Stimulated activated CD8-positive, alpha-beta memory T cell treated with anti-CD3 and anti-CD28 coated beads, Interleukin-12 subunit alpha, Interleukin-12 subunit beta, amount 100 ng/mL, for 1 hour (primary cell): ENCODE measurements around the gene OSBPL10.
"Not testable (repeated sequence)": the region's sequence is repeated elsewhere in the genome, so short reads cannot be mapped to it uniquely, and the experiment has no call there.

Source experiments
- DNase-seq: peaks from one replicate; pipeline ENCODE4 v3.0.0-alpha.2; 2020; ENCODE audit warnings: low read depth

OSBPL10 gene

DNA sequence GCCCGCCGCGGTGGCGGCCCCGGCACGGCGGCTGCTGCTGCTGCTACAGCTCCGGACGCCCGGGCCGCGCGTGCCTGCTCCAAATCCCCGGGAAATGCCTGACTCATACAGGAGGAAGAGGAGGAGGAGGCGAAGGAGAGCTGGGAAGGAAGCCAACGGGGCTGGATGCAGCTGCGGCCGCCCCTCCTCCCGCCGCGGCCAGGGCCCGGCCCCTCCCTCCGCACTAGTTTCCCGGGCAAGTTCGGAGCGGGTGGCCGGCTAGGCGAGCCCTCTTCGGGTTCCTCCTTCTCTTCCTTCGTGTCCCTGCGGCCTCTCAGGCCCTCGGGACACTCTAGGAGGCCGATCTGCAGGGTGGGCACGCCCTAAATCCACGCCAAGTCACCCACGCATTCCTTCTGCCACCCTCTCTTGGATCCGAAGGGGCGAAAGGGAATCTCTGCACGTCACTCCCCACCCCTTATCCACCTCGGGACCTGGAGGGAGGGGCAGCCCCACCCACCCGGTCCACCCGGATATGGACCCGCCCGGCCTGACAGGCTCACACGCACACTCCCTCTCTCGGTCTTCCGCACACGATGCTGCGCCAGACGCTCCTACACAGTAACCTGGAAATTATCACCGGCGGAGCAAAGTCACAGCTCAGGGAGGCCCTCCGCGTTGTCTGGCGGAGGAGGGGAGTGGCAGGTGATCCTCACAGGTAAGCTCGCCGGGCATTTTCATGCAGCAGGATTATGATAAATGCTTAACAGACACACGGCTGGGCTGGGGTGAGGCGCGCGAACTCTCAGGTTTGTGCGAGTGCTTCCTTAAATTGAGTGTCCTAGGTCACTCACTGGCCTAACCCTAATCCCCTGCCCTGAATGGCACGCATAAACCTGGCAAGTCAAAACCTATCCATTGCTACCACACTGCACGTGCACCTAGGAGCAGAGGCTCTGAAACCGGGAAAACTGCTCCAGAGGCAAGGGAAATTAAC lies at the start of gene OSBPL10, which contains the start of gene ZNF860:
Gene OSBPL10 (minus strand): TSS at position 57 of the 976 bp plus-strand sequence. CDS start 83 bp downstream, outside the sequence.
Gene ZNF860 (plus strand): TSS at position 545 of the 976 bp plus-strand sequence. CDS start 7,330 bp downstream, outside the sequence.
- no peak for DNase-seq

- no peak for DNase-seq
Observed at GRCh38 chr3:32026593-32026992, 45.5 kb upstream of the OSBPL10 start.

DNA sequence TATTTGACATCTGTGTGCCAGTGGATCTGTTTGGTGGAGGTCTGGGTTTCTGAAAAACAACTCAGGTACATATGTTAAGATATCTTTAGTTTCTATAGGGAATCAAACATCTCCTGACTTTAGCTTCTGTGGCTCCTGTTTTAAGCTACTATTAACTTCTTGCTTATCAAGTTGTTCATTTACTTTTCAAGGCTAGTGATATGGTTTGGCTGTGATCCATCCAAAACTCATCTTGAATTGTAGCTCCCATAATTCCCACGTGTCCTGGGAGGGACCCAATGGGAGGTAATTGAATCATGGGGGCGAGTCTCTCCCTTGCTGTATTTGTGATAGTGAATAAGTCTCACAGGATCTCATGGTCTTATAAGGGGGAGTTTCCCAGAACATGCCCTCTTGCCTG lies 41.9 kb upstream of the OSBPL10 start:
- no peak for DNase-seq

DNA sequence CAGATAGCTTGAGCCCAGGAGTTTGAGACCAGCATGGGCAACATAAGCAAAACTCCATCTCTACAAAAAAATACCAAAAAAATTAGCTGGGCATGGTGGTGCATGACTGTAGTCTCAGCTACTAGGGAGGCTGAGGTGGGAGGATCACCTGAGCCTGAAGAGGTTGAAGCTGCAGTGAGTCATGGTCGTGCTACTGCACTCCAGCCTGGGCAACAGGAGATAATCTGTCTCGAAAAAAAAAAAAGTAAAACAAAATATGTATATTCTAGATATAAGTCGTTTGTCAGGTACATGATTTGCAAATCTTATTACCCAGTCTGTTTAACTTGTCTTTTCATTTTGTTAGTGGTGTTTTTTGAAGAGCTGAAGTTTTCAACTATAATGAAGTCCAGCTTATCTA lies 40.7 kb upstream of the OSBPL10 start:
- DNase-seq: no peak

DNA sequence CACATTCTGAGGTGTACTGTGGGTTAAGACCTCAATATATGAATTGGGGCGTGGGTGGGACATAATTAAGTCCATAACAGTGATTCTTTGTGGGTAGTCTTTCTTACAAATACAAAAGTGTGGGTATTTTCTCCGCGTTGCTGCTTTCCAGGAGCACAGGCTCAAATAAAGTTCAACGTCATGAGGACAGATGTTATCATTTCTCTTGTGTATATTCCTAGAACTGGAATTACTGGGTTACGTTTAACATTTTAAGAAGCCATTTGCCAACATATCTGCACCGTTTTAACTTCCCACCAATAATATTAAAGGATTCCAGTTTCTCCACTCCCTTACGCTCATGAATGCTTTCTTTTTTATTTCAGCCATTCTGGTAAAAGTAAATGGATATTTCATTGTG lies 40.1 kb upstream of the OSBPL10 start:
- no peak for DNase-seq

- no peak for DNase-seq
Observed at GRCh38 chr3:32018757-32019564, 37.9 kb upstream of the OSBPL10 start.

- no peak for DNase-seq
Observed at GRCh38 chr3:32017286-32017685, 36.2 kb upstream of the OSBPL10 start.

DNA sequence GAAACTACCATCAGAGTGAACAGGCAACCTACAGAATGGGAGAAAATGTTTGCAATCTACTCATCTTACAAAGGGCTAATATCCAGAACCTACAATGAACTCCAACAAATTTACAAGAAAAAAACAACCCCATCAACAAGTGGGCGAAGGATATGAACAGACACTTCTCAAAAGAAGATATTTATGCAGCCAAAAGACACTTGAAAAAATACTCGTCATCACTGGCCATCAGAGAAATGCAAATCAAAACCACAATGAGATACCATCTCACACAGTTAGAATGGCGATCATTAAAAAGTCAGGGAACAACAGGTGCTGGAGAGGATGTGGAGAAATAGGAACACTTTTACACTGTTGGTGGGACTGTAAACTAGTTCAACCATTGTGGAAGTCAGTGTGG lies 34.6 kb upstream of the OSBPL10 start:
- DNase-seq: not testable (repeated sequence)

GRCh38 chr3:32010699-32011098 lies 29.6 kb upstream of the OSBPL10 start:
- not testable (repeated sequence) for DNase-seq

GRCh38 chr3:32009957-32010356 lies 28.9 kb upstream of the OSBPL10 start:
- no peak for DNase-seq

- DNase-seq: no peak
Observed at GRCh38 chr3:32009101-32009500, 28.0 kb upstream of the OSBPL10 start.

DNA sequence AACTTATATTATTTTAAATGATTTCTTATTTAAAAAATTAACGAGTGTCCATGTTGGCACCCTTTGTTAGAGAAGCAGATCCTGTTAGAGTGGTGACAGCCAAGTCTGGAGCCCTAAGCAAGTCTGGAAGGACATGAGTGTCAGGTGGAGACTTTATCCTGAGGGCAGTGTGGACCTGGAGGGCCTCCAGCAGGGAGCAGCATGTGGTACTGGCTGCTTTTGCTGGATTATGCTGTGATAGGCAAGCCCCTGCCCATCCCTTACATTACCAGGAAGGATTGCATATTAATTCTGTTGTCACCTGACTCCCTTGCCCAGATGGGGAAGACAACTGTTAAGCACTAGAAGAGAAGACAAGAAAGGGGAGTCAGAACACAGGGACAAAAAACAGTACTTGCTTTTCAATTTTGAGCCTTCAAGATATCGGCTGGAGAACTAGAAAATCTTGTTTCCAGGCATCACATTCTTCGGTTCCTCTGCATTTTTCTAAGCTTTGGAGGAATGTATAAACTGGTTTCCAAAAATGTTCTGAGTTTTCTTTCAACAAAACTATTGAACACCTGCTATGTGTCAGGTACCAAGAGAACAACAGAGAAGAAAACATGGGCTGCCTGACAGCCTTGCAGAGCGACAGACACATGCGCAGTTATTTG lies 23.2 kb upstream of the OSBPL10 start:
- DNase-seq: no peak

DNA sequence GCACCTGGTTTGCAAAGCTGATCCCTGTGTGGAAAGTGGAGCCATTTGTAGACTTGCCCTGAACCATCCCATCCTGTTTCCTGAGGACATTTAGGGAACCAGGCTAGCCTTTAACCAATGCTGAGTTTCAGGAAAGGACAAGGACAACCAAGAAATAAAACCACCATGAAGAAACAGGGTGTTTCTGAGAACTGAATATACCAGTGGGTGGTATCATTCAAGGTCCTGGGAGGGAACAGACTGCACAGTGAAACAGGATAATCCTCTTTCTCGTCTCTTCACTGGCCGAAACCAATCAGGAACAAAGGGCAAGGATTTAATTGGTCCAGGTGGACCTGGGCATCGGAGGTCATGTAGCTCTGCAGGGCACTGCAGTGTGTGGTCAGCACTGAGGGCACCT lies 22.3 kb upstream of the OSBPL10 start:
- DNase-seq: no peak

GRCh38 chr3:32002561-32003368 lies 21.7 kb upstream of the OSBPL10 start:
- no peak for DNase-seq

DNA sequence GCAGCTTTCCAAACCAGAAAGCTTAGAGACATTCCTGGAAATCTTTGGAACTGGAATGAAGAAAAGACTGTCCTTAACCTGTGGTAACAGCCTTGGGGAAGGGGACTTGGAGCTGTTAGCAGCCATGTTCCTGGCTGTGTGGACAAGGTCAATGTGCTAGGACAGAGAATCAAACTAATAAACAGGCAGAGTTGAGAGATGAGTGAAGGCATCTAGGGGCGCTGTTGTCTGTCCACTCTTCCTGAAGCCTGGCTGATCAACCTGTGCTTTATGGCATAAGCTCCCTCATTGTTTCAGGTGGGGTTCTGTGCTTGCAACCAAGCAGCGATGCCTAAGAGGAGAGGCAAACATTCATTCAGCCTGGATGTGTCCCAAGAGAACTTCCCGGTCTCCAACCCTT lies 19.8 kb upstream of the OSBPL10 start:
- no peak for DNase-seq

GRCh38 chr3:31999907-32000439 lies 18.9 kb upstream of the OSBPL10 start:
- DNase-seq: no peak

- DNase-seq: no peak
Observed at GRCh38 chr3:31997500-31997899, 16.4 kb upstream of the OSBPL10 start.

DNA sequence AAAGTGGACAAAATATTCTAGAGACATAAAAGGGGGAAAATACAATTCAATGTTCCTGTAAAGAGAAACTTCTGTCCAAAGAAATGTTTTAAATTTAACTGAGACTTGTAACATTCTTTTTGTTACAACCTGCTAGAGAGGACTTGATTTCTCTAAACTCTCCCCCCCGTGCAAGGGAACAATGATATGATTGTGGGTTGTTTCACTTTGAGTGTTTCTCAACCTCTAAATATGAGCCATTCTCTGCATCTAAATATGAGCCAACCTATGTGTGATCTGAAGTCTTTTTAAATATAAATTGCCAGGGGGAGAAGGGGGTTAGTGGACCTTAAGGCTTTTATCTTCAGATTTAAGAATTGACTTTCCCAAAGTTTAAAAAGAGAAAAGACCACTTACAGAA lies 15.1 kb upstream of the OSBPL10 start:
- no peak for DNase-seq

DNA sequence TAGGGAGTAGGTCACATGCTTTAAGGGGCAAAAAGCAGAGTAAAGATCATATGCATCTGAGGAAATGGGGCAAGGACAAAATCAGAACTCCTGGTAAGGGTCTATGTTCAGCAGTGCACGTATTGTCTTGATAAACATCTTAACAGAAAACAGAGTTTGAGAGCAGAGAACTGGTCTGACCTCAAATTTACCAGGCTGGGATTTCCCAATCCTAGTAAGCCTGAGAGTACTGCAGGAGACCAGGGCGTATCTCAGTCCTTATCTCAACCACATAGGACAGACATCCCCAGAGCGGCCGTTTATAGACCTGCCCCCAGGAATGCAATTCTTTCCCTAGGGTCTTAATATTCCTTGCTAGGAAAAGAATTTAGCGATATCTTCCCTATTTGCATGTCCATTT lies 14.0 kb upstream of the OSBPL10 start:
- not testable (repeated sequence) for DNase-seq

DNA sequence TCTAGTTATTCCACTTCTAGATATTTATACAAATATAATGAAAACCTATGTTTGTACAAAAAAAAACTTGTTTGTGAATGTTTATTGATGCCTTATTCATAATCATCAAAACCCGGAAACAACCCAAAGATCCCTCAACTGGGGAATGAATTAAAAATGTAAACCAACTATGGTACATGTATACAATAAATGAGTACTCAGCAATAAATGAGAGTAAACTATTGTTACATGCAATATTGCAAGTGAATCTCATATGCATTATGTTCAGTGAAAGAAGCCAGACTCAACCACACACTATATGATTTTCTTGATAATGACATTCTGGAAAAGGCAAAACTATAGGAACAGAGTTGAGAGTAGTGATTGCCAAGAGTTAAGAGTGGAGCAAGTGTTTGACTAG lies 12.8 kb upstream of the OSBPL10 start:
- DNase-seq: no peak

DNA sequence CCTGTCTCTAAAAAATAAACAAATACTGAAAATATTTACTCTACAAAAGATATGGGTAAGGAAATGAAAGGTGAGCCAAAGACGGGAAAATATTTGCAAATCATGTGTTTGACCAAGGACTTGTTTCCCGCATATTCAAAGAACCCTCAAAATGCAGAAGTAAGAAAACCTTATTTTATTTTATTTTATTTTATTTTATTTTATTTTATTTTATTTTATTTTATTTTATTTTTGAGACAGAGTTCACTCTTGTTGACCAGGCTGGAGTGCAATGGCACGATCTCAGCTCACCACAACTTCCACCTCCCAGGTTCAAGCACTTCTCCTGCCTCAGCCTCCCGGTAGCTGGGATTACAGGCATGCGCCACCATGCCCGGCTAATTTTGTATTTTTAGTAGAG lies 11.9 kb upstream of the OSBPL10 start:
- DNase-seq: not testable (repeated sequence)
